Vagina (tissue), 2 donors: ENCODE measurements around the gene ZMYND8. TPM values are rescaled to one million over a fixed set of nuclear protein-coding genes. Genes with fewer than 3 reads are reported as not detected.

ENCODE experiments used
- DNase-seq, 2 donors: peaks; one replicate each; pipeline ENCODE4 v3.0.0-alpha.2; 2017; ENCODE audit errors: extremely low spot score in 2 of 2
- H3K27ac ChIP-seq: fragments of 200-600 bp; sonication (generic); one replicate; pipeline ENCODE4 v1.5.1; 2019
- H3K27me3 ChIP-seq: fragments of 200-600 bp; sonication (generic); one replicate; pipeline ENCODE4 v1.5.1; 2019
- H3K36me3 ChIP-seq, 2 donors: fragments of 200-600 bp; sonication (generic); one replicate each; pipeline ENCODE4 v1.5.1; 2017 to 2019
- H3K4me1 ChIP-seq: fragments of 200-600 bp; sonication (generic); one replicate; pipeline ENCODE4 v1.5.1; 2019
- H3K4me3 ChIP-seq, 2 donors: fragments of 200-600 bp; sonication (generic); 1 replicate in 1 of 2; 2 replicates in 1 of 2; pipeline ENCODE4 v1.5.1; 2016 to 2019
- H3K9me3 ChIP-seq: fragments of 200-600 bp; sonication (generic); one replicate; pipeline ENCODE4 v1.5.1; 2019
- CTCF ChIP-seq, 3 experiments: fragments of 450-650 bp in 2 of 3; fragments of 200-600 bp in 1 of 3; sonication (generic) in 1 of 3; IDR thresholded peaks; one replicate each; pipeline ENCODE4 v1.5.1; 2017 to 2019; ENCODE audit warnings: antibody characterized with exemption in 3 of 3, mild to moderate bottlenecking in 2 of 3, moderate library complexity in 2 of 3
- POLR2A ChIP-seq, 2 donors: fragments of 450-650 bp; IDR thresholded peaks; one replicate each; pipeline ENCODE4 v1.6.1; 2017; ENCODE audit warnings: antibody characterized with exemption in 2 of 2, mild to moderate bottlenecking in 2 of 2, moderate library complexity in 2 of 2
- POLR2AphosphoS5 ChIP-seq, 2 donors: sonication (generic); formaldehyde crosslinking; IDR thresholded peaks; one replicate each; pipeline ENCODE4 v1.9.0; 2017; ENCODE audit warnings: antibody characterized with exemption in 2 of 2, mild to moderate bottlenecking in 2 of 2, low read depth in 1 of 2; ENCODE audit not compliant: insufficient read depth in 1 of 2
- intact Hi-C: fragments of 100-400 bp; cut with DNase I; formaldehyde crosslinking; loops from one replicate; pipeline ENCODE4 v1.15.1; 2023
- total RNA-seq: library from RNA; depleted of rRNA; stranded (reverse); fragments of >200 nt; gene quantifications from one replicate; pipeline ENCODE4 v1.2.3, GENCODE V29; 2016

Gene ZMYND8
- total RNA-seq = 91.1 TPM

GRCh38 chr20:47356526-47357295 lies at the start of gene ZMYND8:
Gene ZMYND8, minus strand, starts transcription at chr20:47356699. Its CDS starts 29 bp downstream, at chr20:47356670.
- Histone ChIP-seq H3K36me3 (no peaks in the 10 kb centered on the region), H3K9me3 (no peaks in the 10 kb centered on the region), H3K27ac (peak within 1 kb of the TSS; percentile 99), H3K4me1 (peaks cover 100% of the 10 kb centered on the region), H3K4me3 (peak within 1 kb of the TSS; percentile 23 to 36), H3K27me3 (no peaks in the 10 kb centered on the region)
- peak; percentile 98 for DNase-seq
- TF ChIP-seq POLR2A (IDR thresholded peaks at IDR 0.05) (no peak), POLR2AphosphoS5 (IDR thresholded peaks at IDR 0.05; ENCODE audit: insufficient read depth in 1 of 2, low read depth in 1 of 2) (peak in 1 of 2 donors; percentile 82), CTCF (IDR thresholded peaks at IDR 0.05) (no peak)
- intact Hi-C loops = loop anchor here (1.0 kb wide), 1 partner anchor 8 kb away; no protein-coding TSS in a partner anchor

GRCh38 chr20:47405775-47406325 lies 49.4 kb upstream of the ZMYND8 start:
- TF ChIP-seq CTCF (IDR thresholded peaks at IDR 0.05) = no peak
- DNase-seq = no peak
- Histone ChIP-seq H3K4me1 (peaks cover 5% of the 10 kb centered on the region), H3K36me3 (no peaks in the 10 kb centered on the region), H3K27ac (no peak overlapping the region), H3K9me3 (no peaks in the 10 kb centered on the region), H3K27me3 (no peaks in the 10 kb centered on the region), H3K4me3 (no peak overlapping the region)
- intact Hi-C loops = no loop called here

GRCh38 chr20:47400685-47401084 lies 44.2 kb upstream of the ZMYND8 start:
- TF ChIP-seq POLR2AphosphoS5 (IDR thresholded peaks at IDR 0.05; ENCODE audit: insufficient read depth in 1 of 2, low read depth in 1 of 2) (no peak), POLR2A (IDR thresholded peaks at IDR 0.05) (no peak), CTCF (IDR thresholded peaks at IDR 0.05) (no peak)
- Histone ChIP-seq H3K27me3 (no peaks in the 10 kb centered on the region), H3K4me1 (no peaks in the 10 kb centered on the region), H3K27ac (no peak overlapping the region), H3K36me3 (no peaks in the 10 kb centered on the region), H3K9me3 (no peaks in the 10 kb centered on the region), H3K4me3 (no peak overlapping the region)
- intact Hi-C loops = no loop called here
- DNase-seq = no peak

- Histone ChIP-seq H3K4me3 (no peak overlapping the region), H3K4me1 (no peaks in the 10 kb centered on the region), H3K9me3 (no peaks in the 10 kb centered on the region), H3K27ac (no peak overlapping the region), H3K27me3 (no peaks in the 10 kb centered on the region), H3K36me3 (no peaks in the 10 kb centered on the region)
- intact Hi-C loops = no loop called here
- TF ChIP-seq POLR2AphosphoS5 (IDR thresholded peaks at IDR 0.05; ENCODE audit: insufficient read depth in 1 of 2, low read depth in 1 of 2) (no peak), CTCF (IDR thresholded peaks at IDR 0.05) (no peak), POLR2A (IDR thresholded peaks at IDR 0.05) (no peak)
- DNase-seq = no peak
Observed at GRCh38 chr20:47397652-47398301, 41.3 kb upstream of the ZMYND8 start.
